ENCODE results near the gene DZIP1L. TPM values are rescaled to one million over a fixed set of nuclear protein-coding genes. Genes with fewer than 3 reads are reported as not detected.

Gene DZIP1L
- total RNA-seq, 2 donors from 2014 or later = 32.0 to 32.5 TPM

- H3K4me3 Mint-ChIP-seq = no peak overlapping the region
These were observed 46.7 kb downstream of the DZIP1L start for GRCh38 chr3:138068579-138069174.

DNA sequence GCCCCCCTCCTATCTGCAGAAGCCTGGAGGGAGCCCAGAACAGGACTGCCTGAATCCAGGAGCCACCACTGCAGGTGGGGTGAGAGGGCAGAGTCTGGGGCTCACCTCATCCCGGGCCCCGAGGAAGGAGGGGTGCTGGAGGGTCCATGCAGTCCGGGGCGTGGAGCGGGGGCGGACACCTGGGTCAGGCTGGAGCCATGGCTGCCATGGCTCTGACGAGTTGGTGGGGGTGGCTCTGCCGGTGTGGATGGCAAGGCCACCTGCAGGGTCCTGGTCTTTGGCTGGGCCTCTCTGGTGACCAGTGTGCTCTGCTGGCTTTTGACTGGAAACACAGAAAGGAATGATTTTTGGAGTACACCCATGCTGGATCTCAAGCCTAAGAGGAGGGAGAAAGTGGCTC lies 47.4 kb downstream of the DZIP1L start:
- no peak overlapping the region for H3K27ac ChIP-seq (ENCODE audit: low read depth, low read length)
- Mint-ChIP-seq H3K27me3 (ENCODE audit: insufficient read depth) (no peaks in the 10 kb centered on the region), H3K4me3 (no peak overlapping the region), H3K4me1 (peaks cover 4% of the 10 kb centered on the region), H3K9me3 (no peaks in the 10 kb centered on the region), H3K36me3 (ENCODE audit: low read depth) (peaks cover 50% of the 10 kb centered on the region), H3K27ac (no peak overlapping the region)
- H3K9me3 ChIP-seq (ENCODE audit: control insufficient read depth, low read length) = no peaks in the 10 kb centered on the region
- TF ChIP-seq, protein P1, sequence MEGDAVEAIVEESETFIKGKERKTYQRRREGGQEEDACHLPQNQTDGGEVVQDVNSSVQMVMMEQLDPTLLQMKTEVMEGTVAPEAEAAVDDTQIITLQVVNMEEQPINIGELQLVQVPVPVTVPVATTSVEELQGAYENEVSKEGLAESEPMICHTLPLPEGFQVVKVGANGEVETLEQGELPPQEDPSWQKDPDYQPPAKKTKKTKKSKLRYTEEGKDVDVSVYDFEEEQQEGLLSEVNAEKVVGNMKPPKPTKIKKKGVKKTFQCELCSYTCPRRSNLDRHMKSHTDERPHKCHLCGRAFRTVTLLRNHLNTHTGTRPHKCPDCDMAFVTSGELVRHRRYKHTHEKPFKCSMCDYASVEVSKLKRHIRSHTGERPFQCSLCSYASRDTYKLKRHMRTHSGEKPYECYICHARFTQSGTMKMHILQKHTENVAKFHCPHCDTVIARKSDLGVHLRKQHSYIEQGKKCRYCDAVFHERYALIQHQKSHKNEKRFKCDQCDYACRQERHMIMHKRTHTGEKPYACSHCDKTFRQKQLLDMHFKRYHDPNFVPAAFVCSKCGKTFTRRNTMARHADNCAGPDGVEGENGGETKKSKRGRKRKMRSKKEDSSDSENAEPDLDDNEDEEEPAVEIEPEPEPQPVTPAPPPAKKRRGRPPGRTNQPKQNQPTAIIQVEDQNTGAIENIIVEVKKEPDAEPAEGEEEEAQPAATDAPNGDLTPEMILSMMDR (conservative IDR thresholded peaks at IDR 0.05) = no peak
- no peaks in the 10 kb centered on the region for H3K4me1 ChIP-seq (ENCODE audit: control insufficient read depth, insufficient read depth, low read length)
- peaks cover 93% of the 10 kb centered on the region for H3K36me3 ChIP-seq (ENCODE audit: control insufficient read depth, insufficient read depth, low read length)
- DNase-seq = no peak
- no peaks in the 10 kb centered on the region for H3K27me3 ChIP-seq (ENCODE audit: control insufficient read depth, insufficient read depth, low read length, poor library complexity, severe bottlenecking)
- H3K4me3 ChIP-seq (ENCODE audit: low read length) = no peak overlapping the region
- 82 to 89% methylated on average over 1 to 8 of the region's 8 CpGs for WGBS, 2 experiments (ENCODE audit: insufficient coverage in 1 of 2, insufficient read length in 1 of 2)
- no peak overlapping the region for H3K9ac ChIP-seq (ENCODE audit: extremely low read depth, low read length, poor library complexity, severe bottlenecking)

More at GRCh38 chr3:138068579-138069174, 46.7 kb downstream of the DZIP1L start:
- Mint-ChIP-seq H3K9me3 (no peaks in the 10 kb centered on the region), H3K4me1 (peaks cover 7% of the 10 kb centered on the region), H3K27me3 (ENCODE audit: insufficient read depth) (no peaks in the 10 kb centered on the region), H3K27ac (no peak overlapping the region), H3K36me3 (ENCODE audit: low read depth) (peaks cover 51% of the 10 kb centered on the region)
- H3K4me3 ChIP-seq (ENCODE audit: low read length) = no peak overlapping the region
- no peaks in the 10 kb centered on the region for H3K4me1 ChIP-seq (ENCODE audit: control insufficient read depth, insufficient read depth, low read length)
- no peak overlapping the region for H3K9ac ChIP-seq (ENCODE audit: extremely low read depth, low read length, poor library complexity, severe bottlenecking)
- WGBS, 2 experiments (ENCODE audit: insufficient coverage in 1 of 2, insufficient read length in 1 of 2) = 40 to 41% methylated on average over 12 to 14 of the region's 14 CpGs
- DNase-seq = peak; percentile 95
- H3K27me3 ChIP-seq (ENCODE audit: control insufficient read depth, insufficient read depth, low read length, poor library complexity, severe bottlenecking) = no peaks in the 10 kb centered on the region
- H3K9me3 ChIP-seq (ENCODE audit: control insufficient read depth, low read length) = no peaks in the 10 kb centered on the region
- TF ChIP-seq, protein P1 (conservative IDR thresholded peaks at IDR 0.05) = peak; percentile 97
- no peak overlapping the region for H3K27ac ChIP-seq (ENCODE audit: low read depth, low read length)
- H3K36me3 ChIP-seq (ENCODE audit: control insufficient read depth, insufficient read depth, low read length) = peaks cover 87% of the 10 kb centered on the region

DNA sequence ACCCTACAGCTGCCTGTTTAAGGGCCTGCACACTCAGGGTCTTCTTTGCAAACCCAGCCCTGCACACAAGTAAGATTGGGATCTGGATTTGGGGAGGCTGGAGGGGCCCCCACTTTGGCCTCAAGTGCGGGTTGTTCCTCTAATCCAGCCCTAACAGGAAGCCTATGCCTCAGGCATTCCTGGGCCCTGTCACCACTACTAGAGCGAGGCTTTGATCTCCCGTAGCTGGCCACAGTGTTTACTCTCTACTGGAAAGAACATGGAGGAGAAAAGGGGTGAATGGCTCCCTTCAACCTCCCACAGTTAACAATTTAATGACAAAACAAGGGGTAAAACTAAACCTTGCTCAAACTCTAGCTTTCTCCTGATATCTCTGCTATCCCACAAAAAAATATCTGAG lies 48.4 kb downstream of the DZIP1L start:
- H3K9me3 Mint-ChIP-seq = no peaks in the 10 kb centered on the region

More for the DNA sequence above, 48.4 kb downstream of the DZIP1L start:
- Mint-ChIP-seq H3K4me3 (no peak overlapping the region), H3K27me3 (ENCODE audit: insufficient read depth) (no peaks in the 10 kb centered on the region), H3K4me1 (no peaks in the 10 kb centered on the region), H3K36me3 (ENCODE audit: low read depth) (peaks cover 55% of the 10 kb centered on the region), H3K27ac (no peak overlapping the region)
- H3K27ac ChIP-seq (ENCODE audit: low read depth, low read length) = no peak overlapping the region
- DNase-seq = no peak
- H3K9ac ChIP-seq (ENCODE audit: extremely low read depth, low read length, poor library complexity, severe bottlenecking) = no peak overlapping the region
- 95 to 100% methylated on average over 2 to 3 of the region's 3 CpGs for WGBS, 2 experiments (ENCODE audit: insufficient coverage in 1 of 2, insufficient read length in 1 of 2)
- peaks cover 93% of the 10 kb centered on the region for H3K36me3 ChIP-seq (ENCODE audit: control insufficient read depth, insufficient read depth, low read length)
- no peaks in the 10 kb centered on the region for H3K27me3 ChIP-seq (ENCODE audit: control insufficient read depth, insufficient read depth, low read length, poor library complexity, severe bottlenecking)
- no peak overlapping the region for H3K4me3 ChIP-seq (ENCODE audit: low read length)
- no peaks in the 10 kb centered on the region for H3K4me1 ChIP-seq (ENCODE audit: control insufficient read depth, insufficient read depth, low read length)
- no peaks in the 10 kb centered on the region for H3K9me3 ChIP-seq (ENCODE audit: control insufficient read depth, low read length)
- TF ChIP-seq, protein P1 (conservative IDR thresholded peaks at IDR 0.05) = no peak
